HG02973 (cell line): ENCODE results near the gene PAPPA.

Source experiments
- ATAC-seq: cut with Tn5 transposase; IDR thresholded peaks from one replicate; pipeline ENCODE4 v1.9.1; 2021; ENCODE audit warnings: moderate library complexity; ENCODE audit not compliant: unreplicated experiment

Gene PAPPA

DNA sequence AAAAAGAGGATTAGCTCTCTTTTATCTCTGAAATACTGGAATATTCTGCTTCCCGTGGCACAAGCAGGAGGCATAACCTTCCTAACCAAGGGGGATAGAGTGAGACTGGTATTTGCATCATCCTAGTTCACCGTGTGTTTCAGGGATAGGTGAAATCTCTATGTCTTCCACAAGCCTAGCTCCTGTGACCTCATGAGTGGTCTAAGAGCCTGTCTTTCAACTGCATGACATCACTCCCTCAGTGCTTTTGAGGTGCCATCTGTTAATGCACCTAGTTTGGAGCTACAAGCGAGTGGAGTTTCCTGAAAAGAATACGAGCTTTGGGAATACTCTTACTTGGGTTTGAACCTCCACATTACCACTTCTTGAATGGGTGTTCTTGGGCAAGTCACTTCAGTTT, 181.8 kb downstream of the PAPPA start:
- no peak for ATAC-seq

GRCh38 chr9:116336133-116336862, 182.7 kb downstream of the PAPPA start:
- no peak for ATAC-seq

GRCh38 chr9:116337015-116337414, 183.4 kb downstream of the PAPPA start:
- no peak for ATAC-seq

GRCh38 chr9:116340270-116340669, 186.7 kb downstream of the PAPPA start:
- ATAC-seq, result no peak

GRCh38 chr9:116342061-116342460, 188.5 kb downstream of the PAPPA start:
- no peak for ATAC-seq

DNA sequence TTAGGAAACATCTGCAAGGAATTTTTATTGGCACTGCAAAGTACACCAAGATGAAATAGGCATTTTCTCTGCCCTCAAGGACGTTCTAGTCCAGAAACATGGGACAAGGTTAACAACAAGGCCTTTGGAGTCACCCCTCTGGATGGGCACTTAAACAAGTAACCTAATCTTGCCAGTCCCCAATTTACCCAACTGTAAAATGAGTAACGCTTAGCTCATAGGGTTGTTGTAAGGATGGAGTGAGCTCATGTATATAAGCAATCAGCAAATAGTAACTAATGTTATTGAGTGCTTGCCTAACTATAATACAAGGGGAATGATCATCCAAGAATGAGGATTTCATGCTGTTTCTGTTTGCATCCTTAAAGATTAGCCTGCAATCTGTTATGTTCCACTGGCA, 189.3 kb downstream of the PAPPA start:
- ATAC-seq, result no peak

- ATAC-seq, result no peak
Observed at GRCh38 chr9:116344416-116344815, 190.8 kb downstream of the PAPPA start.

DNA sequence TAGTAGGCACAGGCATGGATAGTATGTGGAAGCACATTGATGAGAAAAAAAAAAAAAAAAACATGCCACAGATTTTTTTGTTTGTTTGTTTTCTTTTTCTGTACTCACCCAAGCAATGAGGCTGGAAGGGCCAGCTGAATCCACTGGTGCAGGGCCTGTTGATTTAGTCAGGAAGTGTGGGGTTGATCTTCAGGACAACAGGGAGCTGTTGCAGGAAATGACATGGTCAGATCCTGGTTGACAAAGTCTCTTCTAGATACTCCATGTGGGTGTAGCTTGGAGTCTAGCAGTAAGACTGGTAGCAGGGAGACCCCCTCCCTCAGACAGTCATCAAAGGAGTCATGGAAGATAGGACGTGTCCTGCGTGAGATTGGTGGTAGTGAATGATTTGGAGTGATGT, 191.8 kb downstream of the PAPPA start:
- ATAC-seq, result no peak

- no peak for ATAC-seq
Observed at GRCh38 chr9:116345817-116346216, 192.2 kb downstream of the PAPPA start.

DNA sequence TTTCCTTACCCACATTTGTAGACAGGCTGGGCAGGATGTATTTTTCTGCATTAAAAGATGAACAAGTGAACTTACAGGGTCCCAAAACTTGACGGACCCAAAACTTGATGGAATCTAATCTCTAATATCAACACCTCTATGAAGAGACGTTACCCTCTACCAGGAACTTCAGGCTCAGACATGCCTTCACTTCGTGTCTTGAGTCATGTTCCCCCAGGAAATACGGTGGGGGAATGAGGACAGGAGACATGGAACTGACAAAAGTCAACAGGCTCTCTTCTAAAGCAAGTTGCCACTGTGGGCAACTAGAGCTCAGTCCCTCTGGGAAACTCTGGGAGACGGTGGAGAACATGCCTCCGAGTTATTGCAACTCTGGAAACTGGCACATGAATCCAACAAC, 196.1 kb downstream of the PAPPA start:
- ATAC-seq, result no peak

DNA sequence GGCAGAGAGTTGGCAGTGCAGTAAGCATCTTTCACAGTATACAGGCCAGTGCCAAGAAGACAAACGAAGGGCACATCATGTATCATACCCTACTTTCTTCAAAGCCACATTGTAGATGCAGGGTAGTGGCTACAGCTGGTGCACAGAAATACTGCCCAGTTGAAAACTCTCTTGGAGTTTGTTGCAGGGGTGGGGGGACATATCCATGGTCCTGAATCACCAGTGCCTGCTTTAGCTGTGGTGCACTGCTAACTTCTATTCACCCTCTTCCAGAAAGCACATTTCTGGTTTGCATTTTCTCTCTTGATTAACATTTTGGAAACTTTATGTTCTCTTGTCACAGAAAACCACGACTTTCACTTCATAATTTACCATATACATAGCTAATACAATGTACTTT, 196.6 kb downstream of the PAPPA start:
- ATAC-seq, result no peak

- ATAC-seq, result no peak
Observed at GRCh38 chr9:116352958-116353357, 199.4 kb downstream of the PAPPA start.

DNA sequence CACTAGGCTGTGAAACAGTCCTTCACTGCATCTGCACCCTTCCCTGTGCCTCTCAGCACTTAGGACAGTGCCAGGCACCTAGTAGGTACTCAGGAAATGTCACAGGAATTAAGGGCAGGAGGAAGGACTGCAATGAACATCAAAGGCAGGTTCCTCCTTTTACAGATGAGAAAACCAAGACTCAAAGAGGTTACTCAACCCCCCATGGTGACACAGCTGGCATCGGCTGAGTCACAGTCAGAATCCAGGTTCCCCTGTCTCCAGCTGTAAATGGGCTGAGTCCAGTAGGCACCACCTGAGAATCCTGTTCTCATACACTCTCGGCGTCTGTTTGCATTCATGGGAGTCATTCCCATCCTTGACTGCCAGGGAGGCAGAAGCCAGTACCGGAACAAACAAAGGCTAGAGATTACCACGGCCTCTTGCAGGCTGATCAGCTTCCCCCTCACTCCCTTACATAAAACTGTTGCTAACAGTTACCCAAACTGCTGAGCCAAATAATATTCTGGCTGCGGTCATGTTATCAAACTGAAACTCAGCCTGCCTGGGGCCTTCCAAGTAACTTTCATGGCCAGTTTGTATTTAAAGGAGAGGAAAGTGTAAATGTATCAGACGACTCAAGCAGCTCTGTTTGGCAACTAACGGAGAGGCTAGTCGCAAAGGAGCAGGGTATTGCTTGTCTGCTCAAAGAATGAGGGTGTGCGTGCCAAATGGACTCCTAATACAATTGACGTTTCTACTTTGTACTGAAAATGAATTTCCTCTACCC, 201.7 kb downstream of the PAPPA start:
- no peak for ATAC-seq

DNA sequence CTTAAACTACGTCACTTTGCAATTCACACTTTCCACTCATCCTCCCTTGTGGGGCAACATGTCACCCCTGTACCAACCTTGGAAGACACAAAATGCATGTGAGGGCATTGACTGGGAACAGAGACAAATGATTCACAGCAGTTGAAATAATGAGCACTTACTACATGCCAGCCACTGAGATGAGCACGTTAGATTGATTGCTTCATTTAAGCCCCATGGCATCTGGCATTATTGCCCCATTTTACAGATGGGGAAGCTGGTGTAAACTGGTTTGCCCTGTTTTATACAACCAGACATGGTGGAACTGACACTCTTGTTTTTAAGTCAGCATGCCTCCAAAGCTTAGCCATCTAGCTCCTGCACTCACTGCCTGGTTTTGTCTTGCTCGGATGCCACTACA, 204.7 kb downstream of the PAPPA start:
- ATAC-seq, result no peak

GRCh38 chr9:116360016-116360415, 206.4 kb downstream of the PAPPA start:
- no peak for ATAC-seq

DNA sequence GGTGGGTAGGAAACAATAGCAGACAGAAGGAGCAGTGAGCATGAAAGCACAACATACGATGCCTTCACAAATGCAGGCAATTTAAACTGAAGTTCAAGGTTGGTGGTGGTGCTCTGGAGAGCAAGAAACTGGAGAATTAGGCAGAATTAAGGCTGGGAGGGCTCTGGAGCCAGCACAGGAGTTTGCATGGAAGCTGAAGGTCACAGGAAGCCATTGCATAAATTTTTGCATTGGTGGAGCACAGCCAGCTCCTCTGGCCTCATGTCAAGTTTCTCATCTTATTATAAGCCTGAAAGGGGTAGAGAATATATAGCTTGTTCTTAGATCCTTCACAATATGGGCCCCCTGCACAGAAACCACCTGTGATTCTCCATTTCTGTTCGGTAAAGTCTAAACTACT, 207.4 kb downstream of the PAPPA start:
- ATAC-seq, result no peak

GRCh38 chr9:116361547-116361946, 208.0 kb downstream of the PAPPA start:
- ATAC-seq, result no peak

GRCh38 chr9:116362493-116362892, 208.9 kb downstream of the PAPPA start:
- ATAC-seq, result no peak

- no peak for ATAC-seq
Observed at GRCh38 chr9:116365056-116365471, 211.5 kb downstream of the PAPPA start.

DNA sequence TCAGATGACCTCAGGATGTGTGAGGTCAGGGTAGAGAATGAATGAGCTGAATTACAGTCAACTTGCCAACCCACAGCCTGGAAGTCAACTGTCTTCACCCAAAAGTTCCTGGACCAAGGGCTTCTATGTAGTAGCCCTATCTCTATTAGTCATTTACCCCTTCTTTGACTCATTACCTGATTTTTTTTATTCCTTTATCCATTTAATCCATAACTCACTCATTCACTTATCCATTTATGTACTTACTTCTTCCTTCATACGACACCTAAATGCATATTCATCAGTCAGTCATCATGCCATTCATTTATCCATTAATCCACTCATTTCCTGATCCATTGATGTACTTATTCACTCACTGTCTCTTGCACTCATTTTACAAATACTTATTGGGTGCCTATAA, 212.7 kb downstream of the PAPPA start:
- no peak for ATAC-seq

GRCh38 chr9:116368680-116369079, 215.1 kb downstream of the PAPPA start:
- ATAC-seq, result no peak

GRCh38 chr9:116369706-116370105, 216.1 kb downstream of the PAPPA start:
- ATAC-seq, result no peak
